ENCODE results near the gene SUCNR1.
"Not testable (repeated sequence)": the region's sequence is repeated elsewhere in the genome, so short reads cannot be mapped to it uniquely, and the experiment has no call there.

The SUCNR1 gene

DNA sequence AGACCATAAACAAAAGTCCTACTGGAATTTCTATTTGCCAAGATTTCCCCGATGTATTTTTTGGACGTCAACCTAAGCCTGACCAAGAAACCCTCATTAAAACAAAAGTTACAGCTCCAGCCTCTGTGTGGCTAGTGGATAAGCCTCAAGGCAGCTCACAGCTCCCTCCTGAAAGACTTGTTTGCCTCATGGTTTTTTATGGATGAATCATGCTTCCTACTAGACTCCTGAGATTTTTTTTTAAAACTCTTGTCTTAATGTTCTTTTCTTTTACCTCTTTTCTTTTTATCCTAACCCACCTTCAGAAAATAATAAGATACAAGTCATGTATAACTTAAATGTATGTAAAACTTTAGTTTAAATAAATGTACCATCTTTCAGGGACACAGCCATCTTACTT, 52.4 kb downstream of the SUCNR1 start:
- 22% methylated on average over 2 of the region's 2 CpGs for WGBS
- Histone ChIP-seq H3K36me3 (ENCODE audit: control insufficient read depth in 1 of 2, insufficient read depth in 2 of 2, low read depth in 1 of 2, low read length in 2 of 2) (no peaks in the 10 kb centered on the region), H2BK5ac (ENCODE audit: low read depth, low read length, poor library complexity, severe bottlenecking) (no peak overlapping the region), H4K8ac (ENCODE audit: low read length) (no peak overlapping the region), H2BK120ac (ENCODE audit: low read depth, low read length) (no peak overlapping the region), H3K23ac (ENCODE audit: low read length in 2 of 2) (no peak overlapping the region), H3K4ac (ENCODE audit: low read depth in 1 of 2, low read length in 2 of 2) (no peak overlapping the region), H3K9ac (ENCODE audit: low read length) (peak overlapping the region; percentile 72), H3K4me3 (ENCODE audit: insufficient read depth in 1 of 2, low read depth in 1 of 2, low read length in 2 of 2) (peak overlapping the region in 1 of 2 experiments; percentile 7), H2AK5ac (ENCODE audit: low read length, severe bottlenecking) (no peak overlapping the region), H2BK15ac (ENCODE audit: low read depth, poor library complexity, severe bottlenecking) (no peak overlapping the region), H2BK12ac (ENCODE audit: low read length in 2 of 2) (no peak overlapping the region), H3K18ac (ENCODE audit: low read depth in 1 of 2, low read length in 2 of 2) (no peak overlapping the region), H3K27ac (ENCODE audit: low read length, poor library complexity, severe bottlenecking) (peak overlapping the region; percentile 63), H3K9me3 (ENCODE audit: control insufficient read depth, low read length) (no peaks in the 10 kb centered on the region), H4K91ac (ENCODE audit: low read length) (no peak overlapping the region), H2AFZ (ENCODE audit: low read depth, low read length) (no peak overlapping the region), H3K14ac (ENCODE audit: low read length in 2 of 2) (no peak overlapping the region), H3K79me1 (replicated peaks; ENCODE audit: low read length, poor library complexity, severe bottlenecking) (no peaks in the 10 kb centered on the region), H3K4me2 (ENCODE audit: low read length, poor library complexity, severe bottlenecking) (no peak overlapping the region), H3K4me1 (ENCODE audit: control insufficient read depth, insufficient read depth, low read depth, low read length) (peaks cover 4% of the 10 kb centered on the region), H3K27me3 (ENCODE audit: control insufficient read depth in 1 of 2, insufficient read depth in 1 of 2, low read length in 2 of 2) (no peaks in the 10 kb centered on the region)
- DNase-seq, result peak; percentile 71

DNA sequence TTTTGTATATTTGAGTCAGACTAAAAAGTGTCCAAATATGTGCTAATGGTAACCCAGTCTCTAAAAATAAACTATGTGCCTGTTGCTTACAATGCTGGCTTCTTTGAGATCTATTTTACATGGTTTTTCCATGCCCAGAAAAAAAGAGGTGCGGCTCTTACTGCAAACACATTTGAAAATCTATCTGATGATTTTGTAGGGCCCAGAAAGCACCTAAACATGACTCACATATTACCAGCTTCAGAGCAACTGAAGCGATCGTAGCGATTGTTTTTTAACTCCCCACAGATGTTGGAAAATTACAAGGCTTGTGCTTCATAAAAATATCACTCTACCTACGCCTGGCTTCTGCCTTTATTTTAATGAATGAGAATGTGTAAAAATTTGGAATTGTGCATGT, 53.5 kb downstream of the SUCNR1 start:
- H2BK12ac ChIP-seq (ENCODE audit: low read length in 2 of 2), result no peak overlapping the region
- H3K18ac ChIP-seq (ENCODE audit: low read depth in 1 of 2, low read length in 2 of 2), result peak overlapping the region in 1 of 2 experiments; percentile 2
- H2AK5ac ChIP-seq (ENCODE audit: low read length, severe bottlenecking), result no peak overlapping the region
- H3K79me1 ChIP-seq (replicated peaks; ENCODE audit: low read length, poor library complexity, severe bottlenecking), result no peaks in the 10 kb centered on the region
- no peak overlapping the region for H2AFZ ChIP-seq (ENCODE audit: low read depth, low read length)
- H4K91ac ChIP-seq (ENCODE audit: low read length), result no peak overlapping the region
- WGBS, result 64% methylated on average over 4 of the region's 5 CpGs
- no peaks in the 10 kb centered on the region for H3K9me3 ChIP-seq (ENCODE audit: control insufficient read depth, low read length)
- no peak overlapping the region for H2BK5ac ChIP-seq (ENCODE audit: low read depth, low read length, poor library complexity, severe bottlenecking)
- H2BK15ac ChIP-seq (ENCODE audit: low read depth, poor library complexity, severe bottlenecking), result no peak overlapping the region
- H3K4me2 ChIP-seq (ENCODE audit: low read length, poor library complexity, severe bottlenecking), result no peak overlapping the region
- DNase-seq, result peak; percentile 58
- H3K4me3 ChIP-seq (ENCODE audit: insufficient read depth in 1 of 2, low read depth in 1 of 2, low read length in 2 of 2), result peak overlapping the region in 1 of 2 experiments; percentile 45
- H3K27ac ChIP-seq (ENCODE audit: low read length, poor library complexity, severe bottlenecking), result peak overlapping the region; percentile 70
- no peak overlapping the region for H3K4ac ChIP-seq (ENCODE audit: low read depth in 1 of 2, low read length in 2 of 2)
- H3K14ac ChIP-seq (ENCODE audit: low read length in 2 of 2), result no peak overlapping the region
- H3K23ac ChIP-seq (ENCODE audit: low read length in 2 of 2), result no peak overlapping the region
- H3K4me1 ChIP-seq (ENCODE audit: control insufficient read depth, insufficient read depth, low read depth, low read length), result peaks cover 4% of the 10 kb centered on the region
- H3K27me3 ChIP-seq (ENCODE audit: control insufficient read depth in 1 of 2, insufficient read depth in 1 of 2, low read length in 2 of 2), result no peaks in the 10 kb centered on the region
- H3K36me3 ChIP-seq (ENCODE audit: control insufficient read depth in 1 of 2, insufficient read depth in 2 of 2, low read depth in 1 of 2, low read length in 2 of 2), result no peaks in the 10 kb centered on the region
- no peak overlapping the region for H2BK120ac ChIP-seq (ENCODE audit: low read depth, low read length)
- no peak overlapping the region for H4K8ac ChIP-seq (ENCODE audit: low read length)
- peak overlapping the region; percentile 72 for H3K9ac ChIP-seq (ENCODE audit: low read length)

DNA sequence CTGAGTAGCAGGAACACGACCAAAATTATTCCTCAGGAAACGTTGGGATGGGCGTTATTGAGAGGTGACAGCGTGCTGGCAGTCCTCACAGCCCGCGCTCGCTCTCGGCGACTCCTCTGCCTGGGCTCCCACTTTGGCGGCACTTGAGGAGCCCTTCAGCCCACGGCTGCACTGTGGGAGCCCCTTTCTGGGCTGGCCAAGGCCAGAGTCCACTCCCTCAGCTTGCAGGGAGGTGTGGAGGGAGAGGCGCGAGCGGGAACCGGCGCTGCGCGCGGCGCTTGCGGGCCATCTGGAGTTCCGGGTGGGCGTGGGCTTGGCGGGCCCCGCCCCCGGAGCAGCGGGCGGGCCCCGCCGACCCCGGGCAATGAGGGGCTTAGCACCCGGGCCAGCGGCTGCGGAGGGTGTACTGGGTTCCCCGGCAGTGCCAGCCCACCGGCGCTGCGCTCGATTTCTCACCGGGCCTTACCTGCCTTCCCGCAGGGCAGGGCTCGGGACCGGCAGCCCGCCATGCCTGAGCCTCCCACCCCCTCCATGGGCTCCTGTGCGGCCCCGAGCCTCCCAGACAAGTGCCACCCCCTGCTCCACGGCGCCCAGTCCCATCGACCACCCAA, 54.6 kb downstream of the SUCNR1 start:
- not testable (repeated sequence) for H2AK5ac ChIP-seq (ENCODE audit: low read length, severe bottlenecking); H3K23ac ChIP-seq (ENCODE audit: low read length in 2 of 2); H3K79me1 ChIP-seq (replicated peaks; ENCODE audit: low read length, poor library complexity, severe bottlenecking); H3K27ac ChIP-seq (ENCODE audit: low read length, poor library complexity, severe bottlenecking); H3K14ac ChIP-seq (ENCODE audit: low read length in 2 of 2); H4K91ac ChIP-seq (ENCODE audit: low read length); H3K27me3 ChIP-seq (ENCODE audit: control insufficient read depth in 1 of 2, insufficient read depth in 1 of 2, low read length in 2 of 2); H3K4me2 ChIP-seq (ENCODE audit: low read length, poor library complexity, severe bottlenecking); H3K36me3 ChIP-seq (ENCODE audit: control insufficient read depth in 1 of 2, insufficient read depth in 2 of 2, low read depth in 1 of 2, low read length in 2 of 2); H3K4me1 ChIP-seq (ENCODE audit: control insufficient read depth, insufficient read depth, low read depth, low read length); H2BK15ac ChIP-seq (ENCODE audit: low read depth, poor library complexity, severe bottlenecking); H3K4me3 ChIP-seq (ENCODE audit: insufficient read depth in 1 of 2, low read depth in 1 of 2, low read length in 2 of 2); H4K8ac ChIP-seq (ENCODE audit: low read length); H2AFZ ChIP-seq (ENCODE audit: low read depth, low read length); H3K4ac ChIP-seq (ENCODE audit: low read depth in 1 of 2, low read length in 2 of 2); DNase-seq; H3K9me3 ChIP-seq (ENCODE audit: control insufficient read depth, low read length); H2BK12ac ChIP-seq (ENCODE audit: low read length in 2 of 2); H2BK5ac ChIP-seq (ENCODE audit: low read depth, low read length, poor library complexity, severe bottlenecking); H2BK120ac ChIP-seq (ENCODE audit: low read depth, low read length)
- 96% methylated on average over 47 of the region's 49 CpGs for WGBS
- H3K18ac ChIP-seq (ENCODE audit: low read depth in 1 of 2, low read length in 2 of 2), result peak overlapping the region in 1 of 2 experiments; percentile 34
- peak overlapping the region; percentile 72 for H3K9ac ChIP-seq (ENCODE audit: low read length)

DNA sequence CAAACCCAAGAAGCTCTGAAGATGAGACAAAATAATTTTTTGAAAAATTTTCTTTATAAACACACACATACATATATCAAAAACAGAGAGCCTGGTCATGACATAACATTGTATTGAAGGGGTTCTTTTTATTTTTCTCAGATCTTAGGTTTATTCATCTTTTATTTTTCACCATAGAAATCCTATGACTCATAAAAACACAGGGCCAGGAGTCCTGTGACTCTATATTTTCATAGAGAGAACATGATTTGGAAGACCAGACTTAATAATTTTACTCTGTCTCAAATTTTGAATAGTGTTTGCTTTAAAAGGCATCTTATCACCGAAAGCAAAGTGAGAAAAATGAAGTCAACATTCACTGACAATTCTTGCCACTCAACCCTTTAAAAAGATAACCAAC, 57.7 kb downstream of the SUCNR1 start:
- no peaks in the 10 kb centered on the region for H3K27me3 ChIP-seq (ENCODE audit: control insufficient read depth in 1 of 2, insufficient read depth in 1 of 2, low read length in 2 of 2)
- no peak overlapping the region for H3K27ac ChIP-seq (ENCODE audit: low read length, poor library complexity, severe bottlenecking)
- no peak overlapping the region for H3K4ac ChIP-seq (ENCODE audit: low read depth in 1 of 2, low read length in 2 of 2)
- no peak overlapping the region for H4K91ac ChIP-seq (ENCODE audit: low read length)
- no peak overlapping the region for H2BK5ac ChIP-seq (ENCODE audit: low read depth, low read length, poor library complexity, severe bottlenecking)
- H3K4me2 ChIP-seq (ENCODE audit: low read length, poor library complexity, severe bottlenecking), result no peak overlapping the region
- H2AFZ ChIP-seq (ENCODE audit: low read depth, low read length), result no peak overlapping the region
- no peaks in the 10 kb centered on the region for H3K79me1 ChIP-seq (replicated peaks; ENCODE audit: low read length, poor library complexity, severe bottlenecking)
- no peak overlapping the region for H3K23ac ChIP-seq (ENCODE audit: low read length in 2 of 2)
- no peaks in the 10 kb centered on the region for H3K36me3 ChIP-seq (ENCODE audit: control insufficient read depth in 1 of 2, insufficient read depth in 2 of 2, low read depth in 1 of 2, low read length in 2 of 2)
- H3K4me1 ChIP-seq (ENCODE audit: control insufficient read depth, insufficient read depth, low read depth, low read length), result peaks cover 2% of the 10 kb centered on the region
- no peak for DNase-seq
- peak overlapping the region; percentile 82 for H3K9ac ChIP-seq (ENCODE audit: low read length)
- no peak overlapping the region for H3K4me3 ChIP-seq (ENCODE audit: insufficient read depth in 1 of 2, low read depth in 1 of 2, low read length in 2 of 2)
- H2BK12ac ChIP-seq (ENCODE audit: low read length in 2 of 2), result no peak overlapping the region
- H4K8ac ChIP-seq (ENCODE audit: low read length), result no peak overlapping the region
- no peak overlapping the region for H2AK5ac ChIP-seq (ENCODE audit: low read length, severe bottlenecking)
- no peak overlapping the region for H3K14ac ChIP-seq (ENCODE audit: low read length in 2 of 2)
- H2BK120ac ChIP-seq (ENCODE audit: low read depth, low read length), result no peak overlapping the region
- H3K9me3 ChIP-seq (ENCODE audit: control insufficient read depth, low read length), result no peaks in the 10 kb centered on the region
- WGBS, result no CpG with 5 or more reads among the region's 1 CpG
- no peak overlapping the region for H2BK15ac ChIP-seq (ENCODE audit: low read depth, poor library complexity, severe bottlenecking)
- H3K18ac ChIP-seq (ENCODE audit: low read depth in 1 of 2, low read length in 2 of 2), result no peak overlapping the region

Measured in mesenchymal stem cell (in vitro differentiated cells and primary cell).